ENCODE data around the gene ULK4.
"Not testable (repeated sequence)": the region's sequence is repeated elsewhere in the genome, so short reads cannot be mapped to it uniquely, and the experiment has no call there.

ULK4 gene

DNA sequence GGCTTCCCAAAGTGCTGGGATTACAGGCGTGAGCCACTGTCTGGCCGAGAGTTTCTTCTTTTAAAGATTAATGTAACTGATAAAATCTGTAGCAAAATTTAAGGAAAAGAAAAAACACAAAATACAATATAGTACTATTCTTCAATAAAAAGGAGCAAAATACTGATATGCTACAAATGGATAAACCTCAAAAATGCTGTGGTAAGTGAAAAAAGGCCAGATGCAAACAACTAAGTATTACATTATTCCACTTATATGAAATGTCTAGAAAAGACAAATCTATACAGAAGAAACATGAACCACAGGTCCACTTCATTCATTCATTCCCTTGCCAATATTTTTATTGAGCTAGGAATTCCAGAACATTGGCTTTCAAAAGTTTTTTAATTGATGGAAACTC is 463.1 kb downstream of the ULK4 start:
- DNase-seq (ENCODE audit: low spot score), result no peak

DNA sequence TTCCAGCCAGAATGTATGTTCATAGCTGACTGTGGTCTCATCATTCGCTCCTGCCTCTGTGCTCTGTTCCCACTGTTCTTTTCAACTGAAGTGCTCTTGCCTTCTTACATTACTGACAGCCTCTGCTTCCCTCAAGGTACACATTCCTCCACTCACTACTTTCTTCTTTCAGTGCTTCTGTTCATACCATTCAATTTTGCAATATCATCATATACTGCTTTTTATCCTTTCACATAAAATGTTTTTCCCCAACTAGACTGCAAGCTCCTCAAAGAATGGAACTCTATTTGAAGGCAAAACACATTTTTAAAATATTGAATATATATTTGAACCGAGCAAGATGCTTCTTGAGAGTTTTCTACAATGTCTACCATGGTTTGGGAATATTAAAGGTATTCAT is 471.5 kb downstream of the ULK4 start:
- DNase-seq (ENCODE audit: low spot score), result no peak

DNA sequence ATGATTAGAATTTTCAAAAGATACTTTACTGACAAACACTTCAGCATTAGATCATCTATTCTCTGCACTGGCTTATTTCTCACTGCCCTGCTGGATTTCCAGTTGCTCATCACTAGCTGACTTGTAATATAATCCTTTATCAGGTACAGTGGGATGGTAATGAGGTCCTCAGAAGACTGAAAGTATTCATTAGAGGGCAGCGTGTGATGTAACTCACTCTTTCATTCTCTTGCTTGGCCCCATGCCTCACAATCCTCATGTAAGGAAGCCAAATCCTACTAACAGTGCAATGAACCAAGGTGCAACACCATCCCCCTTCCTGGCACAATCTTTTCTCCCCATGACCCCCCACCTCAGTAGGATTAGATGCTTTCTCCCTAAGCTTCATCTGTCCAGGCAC is 472.7 kb downstream of the ULK4 start:
- DNase-seq (ENCODE audit: low spot score), result no peak

DNA sequence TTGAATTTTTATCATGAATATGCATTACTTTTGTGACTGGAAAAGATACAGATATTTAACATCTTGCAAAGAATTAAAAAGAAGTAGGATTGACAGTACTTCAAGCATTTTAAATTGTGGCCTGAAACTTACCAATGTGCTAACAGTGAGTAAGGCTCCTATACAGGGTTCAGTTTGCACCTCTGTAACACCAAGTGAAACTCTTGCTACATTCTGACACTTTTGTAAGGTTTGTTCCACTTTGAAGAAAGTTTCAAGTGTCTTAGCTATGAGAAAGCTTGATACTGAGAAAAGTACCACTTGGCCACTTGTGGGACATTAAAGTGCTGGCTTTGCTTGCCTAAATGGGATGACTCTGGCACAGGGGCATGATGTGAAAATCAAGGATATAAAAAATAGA is 473.4 kb downstream of the ULK4 start:
- no peak for DNase-seq (ENCODE audit: low spot score)

DNA sequence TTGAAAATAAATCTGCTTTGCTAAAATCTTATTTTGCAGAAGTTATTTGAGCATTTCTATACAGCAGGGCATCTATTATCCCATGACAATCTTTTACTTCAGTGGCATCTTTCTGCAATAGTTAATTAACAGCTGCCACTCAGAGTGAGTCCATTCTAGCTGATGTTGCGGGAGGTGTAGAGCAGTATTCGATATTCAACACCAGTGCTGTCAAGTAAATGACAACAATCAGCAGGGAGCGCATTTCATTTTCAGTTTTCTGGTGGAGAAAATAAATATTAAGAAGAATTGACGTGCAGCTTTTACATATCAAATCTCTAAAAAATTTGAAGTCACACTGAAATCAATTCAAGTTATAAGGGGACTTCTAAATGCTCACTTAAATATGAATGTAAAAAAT is 476.4 kb downstream of the ULK4 start:
- no peak for DNase-seq (ENCODE audit: low spot score)

DNA sequence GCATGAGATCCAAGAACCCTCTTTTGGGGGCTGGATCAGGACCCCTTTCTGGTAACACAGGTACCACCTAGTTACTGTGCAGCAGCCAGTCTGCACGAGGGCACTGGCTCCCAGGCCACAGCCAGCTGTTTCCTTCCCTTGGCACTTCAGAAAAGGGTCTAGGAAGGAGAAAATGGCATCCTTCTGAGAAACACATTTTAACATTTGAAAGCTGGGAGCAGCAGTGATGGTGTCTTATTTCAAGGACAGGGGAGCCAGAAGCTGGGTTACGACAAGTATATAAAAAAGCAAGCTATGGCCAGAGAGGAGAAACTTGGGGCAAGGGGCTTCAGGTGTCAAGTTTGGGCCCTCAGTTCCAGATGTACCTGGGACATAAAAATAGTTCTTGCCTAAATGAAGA is 479.8 kb downstream of the ULK4 start:
- no peak for DNase-seq (ENCODE audit: low spot score)

DNA sequence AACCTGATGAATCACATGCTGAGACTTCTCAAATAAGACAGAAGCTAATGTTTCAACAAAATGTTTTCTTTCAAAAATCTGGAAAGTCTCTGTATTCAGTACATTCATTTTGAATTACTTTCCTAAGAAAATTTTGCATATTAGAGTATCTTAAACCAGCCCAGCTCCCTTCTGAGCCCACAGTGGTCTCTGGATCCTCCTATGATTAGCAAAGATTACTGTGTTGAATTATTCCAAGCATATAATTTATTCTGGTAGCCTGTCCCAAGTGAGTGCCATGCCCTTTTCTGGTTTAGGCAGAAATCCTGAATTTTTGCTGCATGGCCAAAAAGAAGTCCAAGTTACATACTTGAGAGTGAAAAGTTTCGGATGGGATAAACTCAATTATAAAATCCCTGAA is 483.6 kb downstream of the ULK4 start:
- no peak for DNase-seq (ENCODE audit: low spot score)

DNA sequence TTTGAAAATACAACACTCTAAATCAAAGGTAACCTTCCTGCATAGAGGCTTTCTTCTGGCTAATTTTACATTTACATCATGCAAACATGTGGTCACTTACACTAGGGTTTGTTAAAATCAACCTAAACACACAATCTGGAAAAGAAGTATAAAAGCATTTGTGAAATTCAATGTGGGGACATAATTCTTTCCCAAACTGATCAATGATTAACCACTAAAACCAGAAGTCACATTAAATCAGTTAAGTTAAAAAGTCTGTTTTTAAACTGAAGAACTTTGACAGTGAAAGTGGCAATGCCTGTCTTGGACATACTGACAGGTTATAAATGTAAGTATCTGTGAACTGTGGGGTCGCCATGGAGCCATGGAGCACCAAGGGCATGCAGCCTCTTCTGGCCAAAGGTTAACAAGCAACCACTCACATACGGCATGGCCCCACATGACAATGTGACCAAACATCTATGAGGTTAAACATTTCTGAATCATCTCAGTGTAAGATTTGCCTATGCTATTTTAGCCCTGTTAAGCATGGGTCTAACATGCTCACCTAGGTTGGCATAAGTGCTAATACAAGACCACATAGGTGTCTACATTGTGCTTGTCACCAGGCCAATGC is 484.4 kb downstream of the ULK4 start:
- DNase-seq (ENCODE audit: low spot score), result no peak

DNA sequence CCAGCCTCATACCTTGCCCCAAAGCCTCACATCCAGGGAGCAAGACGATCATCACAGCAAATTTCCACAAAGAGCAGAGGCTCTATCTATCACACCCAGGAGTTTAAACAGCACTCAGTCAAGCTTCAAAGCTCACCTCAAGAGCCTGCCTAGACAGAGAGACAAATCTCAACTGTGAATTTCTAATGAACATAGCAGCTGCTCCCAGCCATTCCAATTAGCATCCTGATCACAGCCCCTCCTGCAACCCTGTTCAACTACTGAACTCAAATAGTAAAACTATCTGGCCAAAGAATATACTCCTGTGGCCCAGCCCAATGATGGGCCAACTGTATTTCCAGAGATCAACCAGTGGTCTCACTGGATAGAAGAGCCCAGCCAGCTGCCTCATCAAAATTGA is 492.8 kb downstream of the ULK4 start:
- DNase-seq (ENCODE audit: low spot score), result no peak

DNA sequence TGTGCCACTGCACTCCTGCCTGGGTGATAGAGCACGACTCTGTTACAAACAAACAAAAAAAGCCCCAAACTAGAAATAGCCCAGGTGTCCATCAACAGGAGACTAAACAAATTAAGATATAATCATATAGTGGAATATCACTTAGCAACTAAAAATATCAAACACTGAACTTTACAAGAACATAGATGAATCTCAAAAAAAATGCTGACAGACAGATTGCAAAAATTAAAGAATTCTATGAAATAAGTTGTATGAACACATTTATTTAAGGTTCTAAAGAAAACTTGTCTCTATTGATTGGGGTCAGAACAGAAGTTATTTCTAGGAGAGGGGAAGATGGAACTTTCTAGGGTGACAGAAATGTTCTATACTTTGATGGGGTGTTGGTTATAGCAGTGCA is 494.4 kb downstream of the ULK4 start:
- DNase-seq (ENCODE audit: low spot score), result no peak

DNA sequence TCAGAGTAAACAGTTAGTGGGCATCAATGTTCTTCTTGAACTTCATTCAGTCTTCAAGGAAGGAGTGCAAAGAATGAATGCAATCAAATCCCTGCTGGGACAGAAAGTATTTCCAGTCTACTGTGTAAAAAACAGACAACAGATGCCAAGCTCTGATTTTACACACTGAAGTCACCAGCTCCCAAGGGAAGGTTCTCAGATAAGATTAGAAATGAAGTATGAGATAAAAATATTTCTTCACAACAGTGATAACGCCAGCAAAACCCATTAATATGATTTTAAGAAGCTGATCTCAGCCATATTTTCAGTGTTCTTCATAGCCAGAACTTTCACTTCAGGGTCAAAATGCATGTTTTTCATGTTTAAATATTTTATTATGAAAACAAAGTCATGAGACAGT is 497.0 kb downstream of the ULK4 start:
- DNase-seq (ENCODE audit: low spot score), result no peak

DNA sequence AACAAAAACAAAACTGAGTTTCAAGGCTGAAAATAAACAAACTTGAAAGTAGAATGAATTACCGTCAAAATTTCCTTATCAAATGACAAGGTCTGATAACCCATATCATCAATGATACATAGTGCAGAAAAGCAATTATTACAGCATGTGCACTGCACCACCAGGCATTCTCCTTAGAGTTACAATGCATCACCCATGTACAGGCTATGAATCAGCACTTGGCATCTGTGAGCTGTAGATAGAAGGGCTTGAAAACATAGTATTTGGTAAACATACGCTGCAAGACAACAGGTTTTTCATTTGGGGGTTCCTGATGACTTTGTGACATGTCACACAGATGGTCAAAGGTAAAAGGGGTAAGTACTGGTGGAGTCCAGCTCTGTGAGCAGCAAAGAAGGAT is 497.5 kb downstream of the ULK4 start:
- DNase-seq (ENCODE audit: low spot score), result no peak

DNA sequence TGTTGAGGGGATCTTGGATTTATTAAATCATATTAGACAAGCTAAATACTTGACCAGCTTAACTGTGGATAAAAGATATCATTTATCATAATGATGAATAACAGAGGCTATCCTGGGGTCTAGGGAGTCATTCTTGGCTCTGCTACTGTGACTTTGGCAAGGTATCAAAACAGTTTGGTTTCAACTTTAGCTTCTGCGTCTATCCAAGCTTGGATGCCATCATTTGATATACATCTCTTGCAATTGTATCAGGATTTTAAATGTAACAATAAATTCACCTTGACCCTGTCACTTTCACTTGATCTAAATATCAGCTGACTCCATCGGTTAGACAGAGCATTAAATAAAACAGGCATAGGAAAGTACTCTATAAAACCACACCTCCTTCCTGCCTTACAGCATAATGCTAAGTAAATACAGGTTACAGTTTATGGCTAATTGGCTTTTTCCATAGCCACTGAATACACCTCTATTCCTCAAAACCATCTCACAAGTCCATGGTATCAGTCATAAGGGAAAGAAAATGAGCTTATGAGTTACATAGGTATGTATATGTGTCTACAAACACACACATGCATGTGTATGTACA is 499.7 kb downstream of the ULK4 start:
- no peak for DNase-seq (ENCODE audit: low spot score)

DNA sequence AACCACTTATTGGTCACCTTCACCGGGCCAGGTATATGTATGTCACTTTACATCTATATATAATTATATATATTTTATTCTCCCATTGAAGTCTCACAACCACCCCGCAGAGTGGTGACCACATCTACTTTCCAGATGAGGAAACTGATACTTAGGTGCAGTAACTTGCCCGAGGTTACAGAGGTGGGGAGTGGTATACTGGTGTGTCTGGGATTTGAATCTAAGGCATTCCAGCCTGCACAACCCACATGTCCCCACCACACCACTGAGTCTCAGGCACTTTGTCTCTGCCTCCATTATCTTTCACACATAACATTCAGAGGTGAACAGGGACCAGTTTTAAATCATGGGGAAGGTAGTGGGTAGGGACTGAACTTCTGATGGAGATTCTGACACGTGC is 501.2 kb downstream of the ULK4 start:
- DNase-seq (ENCODE audit: low spot score), result no peak

DNA sequence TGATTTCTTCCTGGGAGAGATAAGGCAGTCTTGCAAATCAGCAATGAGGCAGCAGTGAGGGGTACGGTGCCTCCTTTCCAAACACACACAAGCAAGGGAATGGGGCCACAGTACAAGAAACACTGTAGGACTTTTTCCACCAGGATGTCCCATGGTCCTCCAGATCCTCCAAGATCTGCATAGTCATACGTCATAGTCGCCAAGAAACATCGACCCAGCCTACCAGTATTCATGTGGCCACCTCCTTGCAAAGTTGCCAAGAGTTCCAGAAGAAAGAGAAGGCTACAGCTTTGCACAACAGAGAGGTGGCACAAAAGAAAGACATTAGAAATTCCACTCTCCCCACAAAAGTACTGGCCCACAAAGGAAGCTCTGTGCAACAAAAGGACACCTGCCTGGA is 504.7 kb downstream of the ULK4 start:
- no peak for DNase-seq (ENCODE audit: low spot score)

DNA sequence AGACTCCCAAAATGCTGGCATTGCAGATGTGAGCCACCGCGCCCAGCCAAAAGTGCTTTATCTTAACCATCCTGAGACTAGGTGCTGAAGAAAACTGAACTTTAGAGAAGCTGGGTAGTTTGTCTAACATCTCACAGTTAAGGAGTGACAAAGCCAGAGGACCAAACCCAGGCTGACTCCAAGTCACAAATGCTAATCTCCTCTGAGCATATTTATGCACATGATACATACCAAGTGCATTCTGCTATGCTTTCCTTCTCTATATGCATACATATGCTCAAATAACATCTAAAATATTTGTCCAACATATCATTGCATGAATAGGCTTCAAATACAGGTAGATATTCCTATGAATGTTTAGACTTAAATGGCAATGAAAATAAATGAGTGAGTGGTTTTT is 505.7 kb downstream of the ULK4 start:
- no peak for DNase-seq (ENCODE audit: low spot score)

DNA sequence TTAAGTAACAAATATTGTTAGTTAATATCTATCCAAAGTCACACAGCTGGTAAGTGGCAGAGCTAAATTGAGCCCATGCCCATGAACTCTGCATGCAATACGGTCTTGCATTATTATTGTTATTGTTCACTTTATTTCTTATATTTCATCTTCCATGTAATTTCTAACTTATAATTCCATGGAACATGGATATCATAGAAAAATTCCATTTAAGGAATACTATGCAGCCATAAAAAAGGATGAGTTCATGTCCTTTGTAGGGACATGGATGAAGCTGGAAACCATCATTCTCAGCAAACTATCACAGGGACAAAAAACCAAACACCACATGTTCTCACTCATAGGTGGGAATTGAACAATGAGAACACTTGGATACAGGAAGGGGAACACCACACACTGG is 508.3 kb downstream of the ULK4 start:
- not testable (repeated sequence) for DNase-seq (ENCODE audit: low spot score)

DNA sequence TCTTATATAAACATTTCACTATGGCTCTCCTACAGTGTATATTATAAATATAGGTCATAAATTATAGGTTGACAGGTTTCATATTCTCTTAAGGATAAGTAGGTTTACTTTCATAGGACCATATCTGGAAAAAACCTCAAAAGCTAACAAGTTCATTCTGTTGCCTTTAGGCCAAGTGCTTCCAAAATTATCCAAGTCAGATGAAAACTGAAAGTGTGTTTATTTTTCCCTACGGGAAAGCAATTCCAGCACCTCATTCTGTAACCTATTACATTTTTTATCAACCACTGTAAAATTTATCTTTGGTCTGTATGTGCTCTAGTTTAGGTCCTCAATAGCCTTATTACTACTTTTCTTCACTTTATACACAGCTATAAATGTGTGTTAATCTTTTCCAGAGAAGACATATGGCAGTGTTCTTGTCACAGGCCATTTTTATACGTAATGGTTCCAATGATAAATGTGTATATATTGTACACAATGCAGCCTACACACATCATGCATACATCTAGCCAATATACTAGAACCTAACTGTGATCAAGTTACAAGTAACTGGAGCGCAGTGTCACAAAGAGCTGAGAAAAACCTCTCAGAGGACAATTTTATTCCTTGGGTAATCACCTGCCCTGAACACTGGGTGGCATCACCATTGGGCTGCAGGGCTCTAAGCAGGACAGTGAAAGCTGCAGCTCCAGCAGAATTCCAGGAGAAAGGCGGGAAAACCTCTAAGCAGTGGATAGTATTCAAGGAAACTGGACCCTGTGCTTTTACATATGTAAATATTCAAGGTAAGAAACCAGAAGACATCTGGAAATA is 511.3 kb downstream of the ULK4 start:
- no peak for DNase-seq (ENCODE audit: low spot score)

DNA sequence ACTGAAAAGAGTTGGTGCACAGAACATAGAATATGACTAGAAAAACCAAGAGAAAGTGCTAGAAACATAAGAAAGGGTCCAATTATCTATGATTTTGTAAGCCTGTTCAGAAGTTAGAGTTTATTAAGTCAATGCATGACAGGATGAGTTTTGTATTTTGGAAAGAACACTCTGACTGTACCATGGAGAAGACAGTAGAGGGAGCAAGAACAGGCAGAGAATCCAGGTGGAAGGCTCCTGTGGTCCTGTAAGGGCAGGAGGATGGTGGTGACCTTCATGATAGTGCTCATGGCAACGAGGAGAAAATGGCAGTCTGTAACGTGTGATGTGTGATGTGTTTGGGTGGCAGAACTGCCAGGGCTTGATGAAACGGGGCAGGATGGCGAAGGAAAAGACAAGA is 513.5 kb downstream of the ULK4 start:
- DNase-seq (ENCODE audit: low spot score), result no peak

DNA sequence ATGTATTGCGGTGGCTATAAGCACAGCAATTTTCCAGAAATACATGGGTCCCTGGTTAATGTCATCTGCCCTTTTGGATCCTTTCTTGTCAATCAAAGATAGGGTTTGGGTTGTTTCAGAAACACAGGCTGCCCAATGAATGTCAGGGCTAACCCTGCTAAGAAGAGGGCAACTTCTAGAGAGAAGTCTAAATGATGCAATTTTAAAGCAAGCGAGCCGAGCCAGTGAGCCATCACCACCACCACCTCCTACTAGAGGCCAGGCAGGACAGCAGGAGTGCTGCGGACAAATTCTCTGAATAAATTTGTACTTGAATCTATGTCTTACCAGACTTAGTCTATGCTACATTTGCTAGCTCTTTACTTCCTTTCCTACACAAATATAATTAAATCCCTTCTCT is 514.2 kb downstream of the ULK4 start:
- no peak for DNase-seq (ENCODE audit: low spot score)

DNA sequence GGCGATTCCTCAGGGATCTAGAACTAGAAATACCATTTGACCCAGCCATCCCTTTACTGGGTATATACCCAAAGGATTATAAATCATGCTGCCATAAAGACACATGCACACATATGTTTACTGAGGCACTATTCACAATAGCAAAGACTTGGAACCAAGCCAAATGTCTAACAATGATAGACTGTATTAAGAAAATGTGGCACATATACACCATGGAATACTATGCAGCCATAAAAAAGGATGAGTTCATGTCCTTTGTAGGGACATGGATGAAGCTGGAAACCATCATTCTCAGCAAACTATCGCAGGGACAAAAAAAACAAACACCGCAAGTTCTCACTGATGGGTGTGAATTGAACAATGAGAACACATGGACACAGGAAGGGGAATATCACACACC is 515.6 kb downstream of the ULK4 start:
- not testable (repeated sequence) for DNase-seq (ENCODE audit: low spot score)

DNA sequence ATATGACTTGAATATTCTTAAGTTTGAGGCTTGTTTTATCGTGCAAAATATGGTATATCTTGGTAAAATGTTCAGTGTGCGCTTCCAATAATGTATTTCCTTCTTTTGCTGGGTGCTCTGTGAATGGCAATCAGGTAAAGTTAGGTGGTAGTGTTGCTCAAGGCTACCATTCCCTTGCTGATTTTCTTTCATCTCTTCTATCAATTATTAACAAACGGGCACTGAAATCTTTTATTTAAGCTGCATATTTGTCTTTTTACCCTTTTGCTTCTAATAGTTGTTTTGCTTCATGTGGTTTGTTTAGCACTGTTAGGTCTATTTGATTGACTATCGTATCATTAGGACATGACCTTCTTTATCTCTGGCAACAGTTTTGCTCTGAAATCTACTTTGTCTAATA is 520.3 kb downstream of the ULK4 start:
- no peak for DNase-seq (ENCODE audit: low spot score)

DNA sequence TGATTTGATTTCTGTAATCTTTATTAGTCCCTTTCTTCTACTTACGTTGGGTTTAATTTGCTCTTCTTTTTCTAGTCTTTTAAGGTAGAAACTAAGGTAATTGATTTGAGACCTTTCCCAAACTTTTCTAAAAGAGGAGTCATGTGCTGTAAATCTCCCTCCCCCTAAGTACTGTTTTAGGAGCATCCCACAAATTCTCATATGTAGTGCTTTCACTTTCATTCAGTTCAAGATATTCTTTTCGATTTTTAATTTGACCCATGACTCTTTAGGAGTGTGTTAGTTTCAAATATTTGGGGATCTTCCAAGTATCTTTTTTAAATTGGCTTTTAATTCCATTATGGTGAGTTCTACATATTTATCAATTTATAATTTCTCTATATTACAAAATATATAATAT is 520.8 kb downstream of the ULK4 start:
- no peak for DNase-seq (ENCODE audit: low spot score)

DNA sequence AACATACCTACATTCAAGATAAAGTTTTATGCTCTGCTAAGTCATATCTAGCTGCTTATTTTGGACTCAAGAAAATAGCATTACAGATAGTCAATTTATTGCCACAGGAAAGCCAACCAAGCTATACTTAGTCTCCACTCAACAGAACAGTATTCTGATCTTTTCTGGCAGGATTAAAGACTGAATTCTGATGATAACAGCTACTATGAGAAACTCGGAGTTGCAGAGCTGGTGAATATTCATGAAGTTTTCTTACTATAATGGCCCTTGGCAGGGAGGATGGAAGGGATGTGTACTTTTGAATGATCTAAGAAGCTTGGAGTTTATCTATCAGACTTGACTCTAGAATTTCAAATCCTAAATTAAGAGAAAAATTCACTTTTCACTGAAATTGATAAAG is 524.9 kb downstream of the ULK4 start:
- no peak for DNase-seq (ENCODE audit: low spot score)

Data from germinal center (tissue), 1 donor.